ENCODE measurements around the gene TPRG1.
"Not testable (repeated sequence)": the region's sequence is repeated elsewhere in the genome, so short reads cannot be mapped to it uniquely, and the experiment has no call there.

Gene TPRG1

DNA sequence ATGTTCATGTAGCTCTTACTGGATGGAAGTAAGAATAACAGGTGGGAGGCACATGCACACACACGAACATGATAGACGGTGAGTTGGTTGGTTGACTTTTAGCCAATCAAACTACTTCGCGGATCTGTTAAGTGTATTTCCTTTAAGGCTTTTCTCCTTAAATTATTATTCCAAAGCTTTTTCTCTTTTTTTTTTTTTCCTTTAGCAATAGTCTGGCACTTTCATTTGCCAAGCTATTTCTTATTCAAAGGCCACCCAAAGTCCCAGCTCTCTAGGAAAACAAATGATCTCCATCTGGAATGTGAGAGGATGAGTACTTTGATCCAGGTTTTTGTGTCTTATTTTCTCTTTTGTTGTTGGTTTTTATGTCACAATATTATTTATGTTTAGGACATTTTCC lies 141.1 kb downstream of the TPRG1 start:
- H3K9ac ChIP-seq (ENCODE audit: insufficient read length, low read depth): no peak overlapping the region
- H3K9me3 ChIP-seq (ENCODE audit: insufficient read depth, low read length): no peaks in the 10 kb centered on the region
- TF ChIP-seq ZNF274 (IDR thresholded peaks at IDR 0.05; ENCODE audit: low read depth, low read length): no peak
- TF ChIP-seq YY1 (IDR thresholded peaks at IDR 0.05; ENCODE audit: insufficient read depth, insufficient read length): no peak
- TF ChIP-seq SUZ12 (IDR thresholded peaks at IDR 0.05; ENCODE audit: extremely low read depth, insufficient read depth, insufficient read length): no peak
- no peak overlapping the region for H3K4me3 ChIP-seq (ENCODE audit: insufficient read length, low read depth)
- H3K36me3 ChIP-seq (ENCODE audit: insufficient read depth, insufficient read length, low read length): no peaks in the 10 kb centered on the region
- DNase-seq (ENCODE audit: low read depth, low spot score): no peak
- peaks cover 4% of the 10 kb centered on the region for H3K4me1 ChIP-seq (ENCODE audit: insufficient read depth, insufficient read length)
- no peaks in the 10 kb centered on the region for H3K27me3 ChIP-seq (ENCODE audit: insufficient read depth, insufficient read length)

DNA sequence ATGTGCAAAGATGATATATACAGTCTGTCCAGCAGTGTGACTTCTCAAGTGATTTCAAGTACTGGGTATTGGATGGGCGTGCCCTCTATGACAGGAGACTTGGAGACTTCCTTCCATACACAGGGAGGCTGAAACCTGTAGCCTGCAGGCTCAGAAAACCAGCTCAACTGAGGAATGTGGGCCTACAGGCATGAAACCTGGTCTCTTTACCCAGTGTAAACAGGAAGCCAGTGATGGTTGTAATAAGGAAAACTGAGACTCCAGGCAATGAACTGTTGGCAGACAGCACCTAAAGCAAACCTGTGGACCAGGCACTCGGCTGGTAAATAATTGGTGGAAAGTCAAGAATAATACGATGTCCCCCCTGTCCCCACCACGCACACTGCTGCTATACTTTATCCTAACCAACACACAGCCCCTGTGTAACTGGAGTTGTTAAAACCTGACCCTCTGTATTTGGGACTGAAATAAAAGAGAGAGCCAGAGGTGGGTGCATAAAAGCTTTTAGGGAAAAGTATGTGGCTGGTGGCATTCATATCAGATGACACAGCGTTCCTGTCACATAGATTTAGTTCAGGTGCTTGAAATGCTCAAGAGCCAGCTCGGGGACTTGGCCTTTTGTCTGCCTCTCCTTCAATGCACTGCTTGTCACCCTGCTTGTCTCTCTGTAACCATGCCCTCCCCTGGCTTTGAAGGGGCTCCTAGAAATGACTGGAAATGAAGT lies 144.7 kb downstream of the TPRG1 start:
- TF ChIP-seq YY1 (IDR thresholded peaks at IDR 0.05; ENCODE audit: insufficient read depth, insufficient read length): no peak
- no peak for TF ChIP-seq ZNF274 (IDR thresholded peaks at IDR 0.05; ENCODE audit: low read depth, low read length)
- TF ChIP-seq SUZ12 (IDR thresholded peaks at IDR 0.05; ENCODE audit: extremely low read depth, insufficient read depth, insufficient read length): no peak
- H3K4me3 ChIP-seq (ENCODE audit: insufficient read length, low read depth): no peak overlapping the region
- no peak for DNase-seq (ENCODE audit: low read depth, low spot score)
- H3K36me3 ChIP-seq (ENCODE audit: insufficient read depth, insufficient read length, low read length): no peaks in the 10 kb centered on the region
- H3K9ac ChIP-seq (ENCODE audit: insufficient read length, low read depth): no peak overlapping the region
- H3K27me3 ChIP-seq (ENCODE audit: insufficient read depth, insufficient read length): no peaks in the 10 kb centered on the region
- no peaks in the 10 kb centered on the region for H3K9me3 ChIP-seq (ENCODE audit: insufficient read depth, low read length)
- H3K4me1 ChIP-seq (ENCODE audit: insufficient read depth, insufficient read length): peaks cover 4% of the 10 kb centered on the region

DNA sequence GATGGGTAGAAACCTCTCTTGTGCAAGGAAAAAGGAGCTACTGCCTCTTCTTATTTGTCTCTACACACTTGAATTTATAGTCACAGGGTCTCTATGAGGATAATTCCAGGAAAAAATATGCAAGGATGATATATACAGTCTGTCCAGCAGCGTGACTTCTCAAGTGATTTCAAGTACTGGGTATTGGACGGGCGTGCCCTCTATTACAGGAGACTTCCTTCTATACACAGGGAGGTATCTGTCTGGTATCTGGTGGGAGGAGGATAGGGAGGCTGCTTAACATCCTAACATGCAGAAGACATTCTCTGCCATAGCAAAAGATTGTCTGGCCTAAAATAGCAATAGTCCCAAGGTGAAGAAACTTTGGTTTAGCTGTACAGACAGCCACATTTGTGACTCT lies 146.1 kb downstream of the TPRG1 start:
- no peak overlapping the region for H3K9ac ChIP-seq (ENCODE audit: insufficient read length, low read depth)
- peaks cover 4% of the 10 kb centered on the region for H3K4me1 ChIP-seq (ENCODE audit: insufficient read depth, insufficient read length)
- TF ChIP-seq ZNF274 (IDR thresholded peaks at IDR 0.05; ENCODE audit: low read depth, low read length) (no peak), YY1 (IDR thresholded peaks at IDR 0.05; ENCODE audit: insufficient read depth, insufficient read length) (no peak), SUZ12 (IDR thresholded peaks at IDR 0.05; ENCODE audit: extremely low read depth, insufficient read depth, insufficient read length) (no peak)
- no peaks in the 10 kb centered on the region for H3K9me3 ChIP-seq (ENCODE audit: insufficient read depth, low read length)
- no peak for DNase-seq (ENCODE audit: low read depth, low spot score)
- H3K4me3 ChIP-seq (ENCODE audit: insufficient read length, low read depth): no peak overlapping the region
- H3K36me3 ChIP-seq (ENCODE audit: insufficient read depth, insufficient read length, low read length): no peaks in the 10 kb centered on the region
- no peaks in the 10 kb centered on the region for H3K27me3 ChIP-seq (ENCODE audit: insufficient read depth, insufficient read length)

DNA sequence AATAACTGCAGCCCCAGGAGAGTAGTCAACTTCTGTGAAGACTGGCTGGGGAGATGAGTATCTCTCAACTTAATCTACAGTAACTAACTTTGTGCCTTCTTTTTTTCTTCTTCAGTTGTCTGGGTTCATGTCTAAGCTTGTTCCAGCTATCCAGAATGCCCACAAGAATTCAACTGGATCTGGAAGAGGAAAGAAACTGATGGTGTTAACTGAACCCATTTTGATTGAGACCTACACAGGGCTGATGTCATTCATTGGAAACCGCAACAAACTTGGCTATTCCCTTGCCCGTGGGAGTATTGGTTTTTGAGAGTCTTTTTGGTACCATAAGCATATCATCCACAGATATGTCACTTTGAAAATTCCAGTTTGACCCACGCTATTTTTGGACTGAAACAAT lies 148.7 kb downstream of the TPRG1 start:
- no peak for TF ChIP-seq YY1 (IDR thresholded peaks at IDR 0.05; ENCODE audit: insufficient read depth, insufficient read length)
- TF ChIP-seq ZNF274 (IDR thresholded peaks at IDR 0.05; ENCODE audit: low read depth, low read length): no peak
- TF ChIP-seq SUZ12 (IDR thresholded peaks at IDR 0.05; ENCODE audit: extremely low read depth, insufficient read depth, insufficient read length): no peak

DNA sequence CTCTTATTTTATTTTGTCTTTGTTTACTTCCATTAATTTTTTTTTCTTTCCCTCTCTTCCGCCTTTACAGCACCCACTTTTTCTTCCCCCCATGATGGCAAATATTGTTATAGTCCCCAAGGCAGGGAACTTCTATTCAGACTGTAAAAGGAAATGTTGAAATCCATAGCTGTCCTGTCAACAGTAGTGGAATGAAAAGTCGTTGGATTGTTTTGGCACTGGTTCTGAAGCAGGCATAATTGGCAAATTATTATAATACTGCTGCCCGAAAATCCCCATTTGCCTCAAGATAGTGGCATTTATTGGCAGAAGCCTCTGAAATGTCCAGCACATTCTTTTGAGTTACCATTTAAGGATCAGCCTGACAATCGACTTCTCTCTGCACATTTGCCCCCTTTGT lies 150.6 kb downstream of the TPRG1 start:
- Histone ChIP-seq H3K27me3 (ENCODE audit: insufficient read depth, insufficient read length) (no peaks in the 10 kb centered on the region), H3K36me3 (ENCODE audit: insufficient read depth, insufficient read length, low read length) (no peaks in the 10 kb centered on the region), H3K4me1 (ENCODE audit: insufficient read depth, insufficient read length) (no peaks in the 10 kb centered on the region), H3K9ac (ENCODE audit: insufficient read length, low read depth) (no peak overlapping the region), H3K9me3 (ENCODE audit: insufficient read depth, low read length) (no peaks in the 10 kb centered on the region), H3K4me3 (ENCODE audit: insufficient read length, low read depth) (no peak overlapping the region)
- TF ChIP-seq SUZ12 (IDR thresholded peaks at IDR 0.05; ENCODE audit: extremely low read depth, insufficient read depth, insufficient read length) (no peak), YY1 (IDR thresholded peaks at IDR 0.05; ENCODE audit: insufficient read depth, insufficient read length) (no peak), ZNF274 (IDR thresholded peaks at IDR 0.05; ENCODE audit: low read depth, low read length) (no peak)
- no peak for DNase-seq (ENCODE audit: low read depth, low spot score)

More for the DNA sequence above, 148.7 kb downstream of the TPRG1 start:
- Histone ChIP-seq H3K9ac (ENCODE audit: insufficient read length, low read depth) (no peak overlapping the region), H3K36me3 (ENCODE audit: insufficient read depth, insufficient read length, low read length) (no peaks in the 10 kb centered on the region), H3K27me3 (ENCODE audit: insufficient read depth, insufficient read length) (no peaks in the 10 kb centered on the region), H3K9me3 (ENCODE audit: insufficient read depth, low read length) (no peaks in the 10 kb centered on the region), H3K4me3 (ENCODE audit: insufficient read length, low read depth) (no peak overlapping the region), H3K4me1 (ENCODE audit: insufficient read depth, insufficient read length) (peaks cover 4% of the 10 kb centered on the region)
- no peak for DNase-seq (ENCODE audit: low read depth, low spot score)

DNA sequence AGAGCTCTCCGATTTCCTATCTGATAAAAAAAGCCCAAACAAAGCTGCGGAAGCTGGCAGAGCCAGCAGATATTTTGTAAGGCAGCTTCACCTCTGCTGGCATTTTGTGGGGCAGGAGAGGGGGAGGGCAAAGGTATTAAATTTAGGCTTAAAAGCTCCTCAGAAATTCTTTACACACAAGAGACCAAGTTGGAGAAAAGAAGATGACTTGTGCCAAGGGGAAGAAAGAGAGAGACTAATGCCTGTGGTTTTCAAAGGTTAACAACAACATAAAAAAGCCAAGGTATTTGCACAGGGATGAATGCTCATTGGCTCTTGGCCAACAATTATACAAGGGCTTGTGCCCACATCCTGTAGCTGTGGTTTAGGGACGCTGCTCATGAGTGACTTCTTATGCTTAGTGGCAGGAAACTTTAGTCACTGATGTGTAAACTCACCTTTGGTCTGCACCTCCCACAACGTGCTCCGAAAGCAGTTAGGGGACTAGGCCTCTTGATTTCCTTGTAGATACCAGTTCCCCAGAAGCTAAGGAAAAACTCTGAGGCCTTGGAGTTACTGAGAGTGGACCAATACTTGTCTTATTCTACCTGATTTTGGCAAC lies 152.9 kb downstream of the TPRG1 start:
- H3K27me3 ChIP-seq (ENCODE audit: insufficient read depth, insufficient read length): no peaks in the 10 kb centered on the region
- no peak for TF ChIP-seq YY1 (IDR thresholded peaks at IDR 0.05; ENCODE audit: insufficient read depth, insufficient read length)
- no peak for TF ChIP-seq SUZ12 (IDR thresholded peaks at IDR 0.05; ENCODE audit: extremely low read depth, insufficient read depth, insufficient read length)
- TF ChIP-seq ZNF274 (IDR thresholded peaks at IDR 0.05; ENCODE audit: low read depth, low read length): no peak
- DNase-seq (ENCODE audit: low read depth, low spot score): no peak
- no peaks in the 10 kb centered on the region for H3K4me1 ChIP-seq (ENCODE audit: insufficient read depth, insufficient read length)
- H3K36me3 ChIP-seq (ENCODE audit: insufficient read depth, insufficient read length, low read length): no peaks in the 10 kb centered on the region
- no peak overlapping the region for H3K4me3 ChIP-seq (ENCODE audit: insufficient read length, low read depth)
- H3K9me3 ChIP-seq (ENCODE audit: insufficient read depth, low read length): no peaks in the 10 kb centered on the region
- H3K9ac ChIP-seq (ENCODE audit: insufficient read length, low read depth): no peak overlapping the region

DNA sequence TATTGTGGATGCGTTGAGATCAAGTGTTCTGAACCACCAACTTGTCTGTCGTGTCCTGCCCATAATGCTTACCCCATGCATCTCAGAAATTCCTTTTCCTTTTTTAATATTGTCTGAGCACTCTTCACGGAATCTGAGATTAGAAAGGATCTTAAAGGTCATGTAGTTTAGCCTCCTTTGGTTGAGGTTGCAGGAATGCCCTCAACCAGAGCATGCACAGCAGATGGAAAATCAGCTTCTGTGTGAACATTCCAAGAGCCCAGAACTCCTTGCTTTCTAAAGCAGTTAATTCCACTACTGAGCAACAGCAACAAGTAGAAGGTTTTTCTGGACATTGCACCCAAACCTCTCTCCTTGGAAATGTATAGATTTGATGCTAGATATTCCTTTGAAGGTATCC lies 153.7 kb downstream of the TPRG1 start:
- H3K27me3 ChIP-seq (ENCODE audit: insufficient read depth, insufficient read length): no peaks in the 10 kb centered on the region
- H3K4me3 ChIP-seq (ENCODE audit: insufficient read length, low read depth): no peak overlapping the region
- TF ChIP-seq ZNF274 (IDR thresholded peaks at IDR 0.05; ENCODE audit: low read depth, low read length): no peak
- no peak for TF ChIP-seq SUZ12 (IDR thresholded peaks at IDR 0.05; ENCODE audit: extremely low read depth, insufficient read depth, insufficient read length)
- TF ChIP-seq YY1 (IDR thresholded peaks at IDR 0.05; ENCODE audit: insufficient read depth, insufficient read length): no peak
- no peak for DNase-seq (ENCODE audit: low read depth, low spot score)
- no peak overlapping the region for H3K9ac ChIP-seq (ENCODE audit: insufficient read length, low read depth)
- no peaks in the 10 kb centered on the region for H3K9me3 ChIP-seq (ENCODE audit: insufficient read depth, low read length)
- H3K4me1 ChIP-seq (ENCODE audit: insufficient read depth, insufficient read length): no peaks in the 10 kb centered on the region
- no peaks in the 10 kb centered on the region for H3K36me3 ChIP-seq (ENCODE audit: insufficient read depth, insufficient read length, low read length)

DNA sequence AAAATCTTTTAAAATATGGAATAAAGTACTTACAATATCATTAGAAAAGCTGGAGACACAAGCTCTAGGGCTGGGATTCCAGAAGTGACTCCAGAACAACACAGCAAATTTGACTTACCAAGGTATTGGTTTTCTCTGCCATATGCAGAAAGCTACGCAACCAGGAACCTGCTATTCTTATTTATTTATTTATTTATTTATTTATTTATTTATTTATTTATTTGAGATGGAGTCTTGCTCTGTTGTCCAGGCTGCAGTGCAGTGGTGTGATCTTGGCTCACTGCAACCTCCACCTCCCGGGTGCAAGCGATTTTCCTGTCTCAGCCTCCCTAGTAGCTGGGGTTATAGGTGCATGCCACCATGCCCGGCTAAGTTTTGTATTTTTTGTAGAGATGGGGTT lies 157.9 kb downstream of the TPRG1 start:
- not testable (repeated sequence) for H3K4me1 ChIP-seq (ENCODE audit: insufficient read depth, insufficient read length); DNase-seq (ENCODE audit: low read depth, low spot score); H3K4me3 ChIP-seq (ENCODE audit: insufficient read length, low read depth); H3K27me3 ChIP-seq (ENCODE audit: insufficient read depth, insufficient read length); H3K9ac ChIP-seq (ENCODE audit: insufficient read length, low read depth); H3K9me3 ChIP-seq (ENCODE audit: insufficient read depth, low read length); H3K36me3 ChIP-seq (ENCODE audit: insufficient read depth, insufficient read length, low read length)

All from NT2/D1 (cell line).